Ramos (cell line): ENCODE data around the gene ARL13A.

ENCODE experiments used
- in situ Hi-C: fragments of 300-500 bp; cut with MboI; formaldehyde crosslinking; loops from one replicate; pipeline ENCODE4 v1.14.3; 2022; ENCODE audit warnings: low sequenced_read_pairs; ENCODE audit not compliant: unreplicated experiment

The ARL13A gene

GRCh38 chrX:100969408-100969807 lies at the start of gene ARL13A:
Gene ARL13A (plus strand): TSS chrX:100969708. CDS start chrX:100973690, 3,982 bp downstream.
- in situ Hi-C loops = no loop called here

- in situ Hi-C loops = no loop called here
These were observed 45.1 kb upstream of the ARL13A start for GRCh38 chrX:100924375-100924774.

- in situ Hi-C loops = no loop called here
These were observed 43.1 kb upstream of the ARL13A start for GRCh38 chrX:100926453-100926852.

GRCh38 chrX:100928660-100929613 lies 40.6 kb upstream of the ARL13A start, which contains the start of gene XKRX:
Gene XKRX (minus strand): TSS chrX:100928917. CDS start chrX:100928304, 613 bp downstream.
- in situ Hi-C loops = no loop called here

- in situ Hi-C loops = no loop called here
These were observed 38.1 kb upstream of the ARL13A start for GRCh38 chrX:100931218-100931924.

GRCh38 chrX:100931925-100932285 lies 37.6 kb upstream of the ARL13A start:
- in situ Hi-C loops = no loop called here

GRCh38 chrX:100935767-100936166 lies 33.7 kb upstream of the ARL13A start:
- in situ Hi-C loops = no loop called here

- in situ Hi-C loops = no loop called here
These were observed 30.2 kb upstream of the ARL13A start for GRCh38 chrX:100939333-100939732.

GRCh38 chrX:100944601-100945000 lies 24.9 kb upstream of the ARL13A start:
- in situ Hi-C loops = no loop called here

GRCh38 chrX:100946299-100946927 lies 23.1 kb upstream of the ARL13A start:
- in situ Hi-C loops = no loop called here

- in situ Hi-C loops = no loop called here
These were observed 21.0 kb upstream of the ARL13A start for GRCh38 chrX:100948557-100948956.

- in situ Hi-C loops = no loop called here
These were observed 6.7 kb upstream of the ARL13A start for GRCh38 chrX:100962811-100963210.

GRCh38 chrX:100964362-100964761 lies 5.1 kb upstream of the ARL13A start:
- in situ Hi-C loops = no loop called here

GRCh38 chrX:100969936-100970335 lies 428 bp downstream of the ARL13A start:
- in situ Hi-C loops = no loop called here

- in situ Hi-C loops = no loop called here
These were observed 3.9 kb downstream of the ARL13A start for GRCh38 chrX:100973411-100973810.

- in situ Hi-C loops = no loop called here
These were observed 5.7 kb downstream of the ARL13A start for GRCh38 chrX:100975212-100975611.

- in situ Hi-C loops = no loop called here
These were observed 6.7 kb downstream of the ARL13A start for GRCh38 chrX:100976211-100976610.

- in situ Hi-C loops = no loop called here
These were observed 10.5 kb downstream of the ARL13A start for GRCh38 chrX:100979881-100980607.

GRCh38 chrX:100980608-100981497 lies 11.3 kb downstream of the ARL13A start:
- in situ Hi-C loops = no loop called here
